Upper lobe of left lung (tissue), 6 donors: ENCODE data around the gene DYRK2. TPM values are rescaled to one million over a fixed set of nuclear protein-coding genes. Genes with fewer than 3 reads are reported as not detected.

Source experiments
- ATAC-seq, 2 donors: fragments of 200-7000 bp; cut with Tn5 transposase; one replicate each; pipeline ENCODE4 v1.9.1; 2022; ENCODE audit warnings: mild to moderate bottlenecking in 2 of 2, moderate library complexity in 2 of 2; ENCODE audit not compliant: low FRiP score in 2 of 2
- DNase-seq, 2 donors: peaks; one replicate each; pipeline ENCODE4 v3.0.0-alpha.2; 2019 to 2020
- H3K27ac ChIP-seq, 4 donors: fragments of 200-600 bp; sonication (generic); one replicate each; pipeline ENCODE4 v1.5.1; 2016 to 2019
- H3K27me3 ChIP-seq, 4 donors: fragments of 200-600 bp; sonication (generic); one replicate each; pipeline ENCODE4 v1.5.1; 2017 to 2019
- H3K36me3 ChIP-seq, 4 donors: fragments of 200-600 bp; sonication (generic); one replicate each; pipeline ENCODE4 v1.5.1; 2016 to 2019
- H3K4me1 ChIP-seq, 4 donors: fragments of 200-600 bp; sonication (generic); one replicate each; pipeline ENCODE4 v1.5.1; 2018 to 2019
- H3K4me3 ChIP-seq, 4 donors: fragments of 200-600 bp; sonication (generic); one replicate each; pipeline ENCODE4 v1.5.1; 2017 to 2019; ENCODE audit warnings: mild to moderate bottlenecking in 2 of 4, moderate library complexity in 1 of 4
- H3K9me3 ChIP-seq, 4 donors: fragments of 200-600 bp; sonication (generic); one replicate each; pipeline ENCODE4 v1.5.1; 2018 to 2019
- CTCF ChIP-seq, 6 experiments: fragments of 450-650 bp in 4 of 6; fragments of 200-600 bp in 2 of 6; sonication (generic) in 2 of 6; IDR thresholded peaks; one replicate each; pipeline ENCODE4 v1.5.1; 2016 to 2019; ENCODE audit warnings: antibody characterized with exemption in 6 of 6
- EP300 ChIP-seq, 4 donors: sonication (generic); formaldehyde crosslinking; IDR thresholded peaks; one replicate each; pipeline ENCODE4 v1.5.1; 2017; ENCODE audit warnings: antibody characterized with exemption in 4 of 4, control low read depth in 2 of 4
- POLR2A ChIP-seq, 4 donors: fragments of 450-650 bp; IDR thresholded peaks; one replicate each; pipeline ENCODE4 v1.5.1; 2016 to 2017; ENCODE audit warnings: antibody characterized with exemption in 4 of 4, mild to moderate bottlenecking in 2 of 4
- POLR2AphosphoS5 ChIP-seq, 2 donors: sonication (generic); formaldehyde crosslinking; IDR thresholded peaks; one replicate each; pipeline ENCODE4 v1.5.1; 2017; ENCODE audit warnings: antibody characterized with exemption in 2 of 2
- WGBS, 2 donors: methylation state at CpG; one replicate each; pipeline ENCODE4 v1.1.5; 2017 to 2018; 5-methylcytosine and 5-hydroxymethylcytosine counted together
- total RNA-seq, 6 donors: library from RNA; depleted of rRNA in 4 of 6; stranded (reverse); fragments of >200 nt in 4 of 6; gene quantifications; one replicate each; pipeline versions ENCODE4 v1.1.0 to v1.2.1, GENCODE V29; 2016 to 2021
- donor health status: DM: no; HTN: no; CAD: no; lungs with moderate emphysema.
- donor health status: DM: no; HTN: yes; CAD: no; lungs with severe emphysema.

DYRK2 gene
- total RNA-seq, 6 donors from 2014 or later = 11.3 to 54.5 (median 17.9) TPM

DNA sequence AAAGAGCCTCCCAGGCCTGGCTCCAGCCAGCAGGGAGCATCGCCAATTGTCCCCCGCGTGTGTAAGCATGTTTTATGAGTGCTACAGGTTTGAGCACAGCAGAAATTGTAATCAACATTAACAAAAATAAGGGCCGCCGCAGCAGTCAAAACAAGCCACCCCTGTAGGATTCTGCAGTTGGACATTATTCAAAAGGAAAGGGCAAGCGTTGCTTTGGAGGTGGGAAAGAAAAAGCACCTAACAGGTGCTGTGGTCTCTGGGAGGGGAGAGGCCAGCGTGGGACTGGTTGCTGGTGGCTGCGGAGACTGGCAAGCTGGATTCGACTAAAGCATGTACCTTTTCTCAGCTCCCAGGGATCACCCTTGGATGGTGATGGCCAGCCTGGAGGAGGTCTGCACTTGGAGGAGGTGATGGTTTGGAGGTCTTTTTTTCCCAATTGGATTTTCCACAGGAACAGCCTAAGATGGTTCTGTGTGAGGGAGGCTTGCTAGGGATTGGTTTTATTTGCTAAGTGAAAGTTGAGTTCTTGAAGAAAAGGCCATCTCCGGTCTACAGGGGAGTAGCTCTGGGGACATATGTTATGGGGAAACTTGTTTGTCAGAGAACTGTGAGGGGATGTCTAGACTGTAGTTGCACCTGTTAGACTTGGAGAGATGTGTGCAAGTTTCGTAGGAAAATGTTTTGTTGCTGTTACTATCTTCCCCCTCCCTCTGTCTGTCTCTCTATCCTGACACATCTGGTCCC lies 2.0 kb downstream of the DYRK2 start:
- DNase-seq (peak in 1 of 2 donors; percentile 21), ATAC-seq (no peak)
- WGBS, 2 donors = 47 to 50% methylated on average over 11 of the region's 11 CpGs
- no peaks in the 10 kb centered on the region for H3K9me3 ChIP-seq
- H3K27me3 ChIP-seq = no peaks in the 10 kb centered on the region
- peak overlapping the region in 3 of 4 donors; percentile 91 to 99 (median 98) for H3K4me3 ChIP-seq
- H3K36me3 ChIP-seq = no peaks in the 10 kb centered on the region
- peak overlapping the region; percentile 89 to 97 (median 92) for H3K27ac ChIP-seq
- no peak for TF ChIP-seq POLR2A (IDR thresholded peaks at IDR 0.05)
- H3K4me1 ChIP-seq = peaks cover 9 to 25% (median 19%) of the 10 kb centered on the region in 4 donors

DNA sequence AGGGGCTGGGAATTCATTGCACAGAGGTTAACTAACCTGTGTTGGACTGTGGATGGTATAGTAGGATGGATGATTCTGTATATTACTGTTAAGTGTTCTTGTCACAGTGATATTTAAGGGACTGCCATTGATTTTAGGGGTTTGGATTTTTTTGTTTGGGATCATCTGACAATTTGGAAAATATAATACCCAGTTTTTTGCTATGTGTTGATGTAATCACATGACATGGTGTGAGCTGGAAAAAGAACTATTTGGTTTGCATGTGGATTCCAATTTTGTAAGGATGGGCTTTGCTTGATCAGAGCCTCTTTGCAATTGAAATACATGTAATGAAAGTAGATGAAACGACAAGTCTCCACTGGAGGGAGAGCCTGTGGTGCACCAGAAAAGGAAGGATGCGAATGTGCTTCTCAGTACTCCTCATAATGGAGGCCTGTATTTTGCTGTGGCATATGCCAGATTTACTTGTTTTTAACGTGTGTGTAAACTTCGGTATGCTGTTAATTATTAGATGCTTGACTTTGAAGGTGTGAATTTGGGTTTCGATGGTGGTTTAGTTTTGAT lies 2.7 kb downstream of the DYRK2 start:
- no peak for ATAC-seq
- Histone ChIP-seq H3K27me3 (no peaks in the 10 kb centered on the region), H3K36me3 (no peaks in the 10 kb centered on the region), H3K27ac (peak overlapping the region in 2 of 4 donors; percentile 90 to 95), H3K4me3 (peak overlapping the region in 3 of 4 donors; percentile 91 to 99 (median 98)), H3K4me1 (peaks cover 9 to 25% (median 20%) of the 10 kb centered on the region in 4 donors), H3K9me3 (no peaks in the 10 kb centered on the region)
- 45 to 65% methylated on average over 5 of the region's 5 CpGs for WGBS, 2 donors
- no peak for DNase-seq
- TF ChIP-seq EP300 (IDR thresholded peaks at IDR 0.05) (no peak), CTCF (IDR thresholded peaks at IDR 0.05) (peak in 1 of 6 experiments; percentile 17), POLR2A (IDR thresholded peaks at IDR 0.05) (no peak), POLR2AphosphoS5 (IDR thresholded peaks at IDR 0.05) (no peak)

GRCh38 chr12:67655829-67656228 lies 7.3 kb downstream of the DYRK2 start:
- Histone ChIP-seq H3K27me3 (no peaks in the 10 kb centered on the region), H3K27ac (no peak overlapping the region), H3K4me1 (peaks cover 2 to 17% (median 9%) of the 10 kb centered on the region in 4 donors), H3K36me3 (peaks cover 3 to 25% (median 19%) of the 10 kb centered on the region in 4 donors), H3K9me3 (no peaks in the 10 kb centered on the region), H3K4me3 (no peak overlapping the region)
- DNase-seq = no peak
- TF ChIP-seq POLR2AphosphoS5 (IDR thresholded peaks at IDR 0.05) = no peak
- TF ChIP-seq EP300 (IDR thresholded peaks at IDR 0.05) = no peak
- no peak for TF ChIP-seq CTCF (IDR thresholded peaks at IDR 0.05)
- ATAC-seq = no peak

GRCh38 chr12:67656251-67656650 lies 7.7 kb downstream of the DYRK2 start:
- Histone ChIP-seq H3K4me3 (no peak overlapping the region), H3K9me3 (no peaks in the 10 kb centered on the region), H3K4me1 (peaks cover 0 to 15% (median 7%) of the 10 kb centered on the region in 4 donors), H3K27ac (no peak overlapping the region), H3K36me3 (peaks cover 3 to 25% (median 19%) of the 10 kb centered on the region in 4 donors), H3K27me3 (no peaks in the 10 kb centered on the region)
- TF ChIP-seq EP300 (IDR thresholded peaks at IDR 0.05) = no peak
- TF ChIP-seq POLR2A (IDR thresholded peaks at IDR 0.05) = no peak
- no peak for TF ChIP-seq CTCF (IDR thresholded peaks at IDR 0.05)
- TF ChIP-seq POLR2AphosphoS5 (IDR thresholded peaks at IDR 0.05) = no peak
- WGBS, 2 donors = 70 to 92% methylated on average over 2 of the region's 2 CpGs
- DNase-seq (no peak), ATAC-seq (no peak)

DNA sequence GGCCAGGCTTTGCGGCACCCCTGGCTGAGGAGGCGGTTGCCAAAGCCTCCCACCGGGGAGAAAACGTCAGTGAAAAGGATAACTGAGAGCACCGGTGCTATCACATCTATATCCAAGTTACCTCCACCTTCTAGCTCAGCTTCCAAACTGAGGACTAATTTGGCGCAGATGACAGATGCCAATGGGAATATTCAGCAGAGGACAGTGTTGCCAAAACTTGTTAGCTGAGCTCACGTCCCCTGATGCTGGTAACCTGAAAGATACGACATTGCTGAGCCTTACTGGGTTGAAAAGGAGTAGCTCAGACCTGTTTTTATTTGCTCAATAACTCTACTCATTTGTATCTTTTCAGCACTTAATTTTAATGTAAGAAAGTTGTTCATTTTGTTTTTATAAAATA lies 9.9 kb downstream of the DYRK2 start:
- no peak overlapping the region for H3K27ac ChIP-seq
- H3K4me1 ChIP-seq = peaks cover 0 to 3% (median 0%) of the 10 kb centered on the region in 4 donors
- peaks cover 3 to 25% (median 19%) of the 10 kb centered on the region in 4 donors for H3K36me3 ChIP-seq
- DNase-seq (no peak), ATAC-seq (no peak)
- WGBS, 2 donors = 92 to 94% methylated on average over 8 of the region's 8 CpGs
- no peaks in the 10 kb centered on the region for H3K27me3 ChIP-seq
- H3K9me3 ChIP-seq = no peaks in the 10 kb centered on the region
- TF ChIP-seq POLR2A (IDR thresholded peaks at IDR 0.05) = no peak
- no peak for TF ChIP-seq EP300 (IDR thresholded peaks at IDR 0.05)
- no peak overlapping the region for H3K4me3 ChIP-seq
